Measurements from ENCODE around the gene CST9.
"Not testable (repeated sequence)": the region's sequence is repeated elsewhere in the genome, so short reads cannot be mapped to it uniquely, and the experiment has no call there.

Gene CST9

DNA sequence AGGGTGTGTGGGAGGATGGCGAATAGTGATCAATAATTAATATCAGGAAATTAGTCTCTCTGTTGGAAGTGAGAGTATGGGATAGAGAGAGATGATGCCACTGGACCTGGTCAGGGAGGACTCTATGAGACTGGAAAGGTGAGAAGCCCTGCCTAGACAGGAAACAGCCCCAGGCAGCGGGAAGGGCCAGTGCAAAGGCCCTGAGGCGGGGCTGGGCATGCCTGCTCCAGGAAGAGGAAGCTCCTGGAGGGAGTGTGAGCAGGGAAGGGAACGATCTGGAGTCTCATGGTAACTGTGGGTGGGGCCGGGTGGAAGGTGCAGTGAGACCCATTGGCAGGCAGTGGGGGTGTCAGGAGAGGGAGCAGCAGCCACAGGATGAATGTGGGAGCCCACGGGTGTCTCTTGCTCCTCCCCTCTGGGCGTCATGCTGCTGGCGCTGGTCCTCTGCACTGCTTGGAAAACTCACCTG, 33.8 kb upstream of the CST9 start:
- ChIA-PET POLR2A (no interaction called here), CTCF (no interaction called here)
- no peak overlapping the region for H3K4me3 ChIP-seq (ENCODE audit: low read depth, low read length)
- DNase-seq (ENCODE audit: low read depth, low spot score), result no peak
- TF ChIP-seq, protein P1, sequence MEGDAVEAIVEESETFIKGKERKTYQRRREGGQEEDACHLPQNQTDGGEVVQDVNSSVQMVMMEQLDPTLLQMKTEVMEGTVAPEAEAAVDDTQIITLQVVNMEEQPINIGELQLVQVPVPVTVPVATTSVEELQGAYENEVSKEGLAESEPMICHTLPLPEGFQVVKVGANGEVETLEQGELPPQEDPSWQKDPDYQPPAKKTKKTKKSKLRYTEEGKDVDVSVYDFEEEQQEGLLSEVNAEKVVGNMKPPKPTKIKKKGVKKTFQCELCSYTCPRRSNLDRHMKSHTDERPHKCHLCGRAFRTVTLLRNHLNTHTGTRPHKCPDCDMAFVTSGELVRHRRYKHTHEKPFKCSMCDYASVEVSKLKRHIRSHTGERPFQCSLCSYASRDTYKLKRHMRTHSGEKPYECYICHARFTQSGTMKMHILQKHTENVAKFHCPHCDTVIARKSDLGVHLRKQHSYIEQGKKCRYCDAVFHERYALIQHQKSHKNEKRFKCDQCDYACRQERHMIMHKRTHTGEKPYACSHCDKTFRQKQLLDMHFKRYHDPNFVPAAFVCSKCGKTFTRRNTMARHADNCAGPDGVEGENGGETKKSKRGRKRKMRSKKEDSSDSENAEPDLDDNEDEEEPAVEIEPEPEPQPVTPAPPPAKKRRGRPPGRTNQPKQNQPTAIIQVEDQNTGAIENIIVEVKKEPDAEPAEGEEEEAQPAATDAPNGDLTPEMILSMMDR (IDR thresholded peaks at IDR 0.05; ENCODE audit: insufficient read depth, low read length, missing control alignments), result no peak

DNA sequence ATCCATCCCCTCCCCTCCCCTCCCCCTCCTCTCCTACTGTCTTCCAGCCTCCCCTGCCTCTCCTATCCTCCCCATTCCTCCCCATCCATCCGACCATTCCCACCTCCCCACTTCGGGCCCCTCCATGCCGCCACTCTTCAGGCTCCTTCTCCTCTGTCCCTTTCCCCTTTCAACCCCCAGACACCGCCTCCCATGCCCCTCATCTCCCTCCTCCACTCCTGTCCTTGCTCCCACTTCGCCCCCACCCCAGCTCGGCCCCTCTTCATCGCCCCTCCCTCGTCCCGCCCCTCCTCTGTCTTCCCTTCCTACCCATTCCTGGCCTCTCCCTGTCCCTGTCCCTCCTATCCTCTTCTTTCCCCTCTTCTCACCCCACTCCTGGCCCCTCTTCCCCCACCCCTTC, 32.6 kb upstream of the CST9 start:
- ChIA-PET CTCF (no interaction called here), POLR2A (interaction anchor here (0.5 to 1.7 kb wide), 5 partner anchors 9 to 283 kb away, joined by 3 to 11 read pairs (median 3); no protein-coding TSS in a partner anchor)
- TF ChIP-seq, protein P1 (IDR thresholded peaks at IDR 0.05; ENCODE audit: insufficient read depth, low read length, missing control alignments), result no peak
- no peak overlapping the region for H3K4me3 ChIP-seq (ENCODE audit: low read depth, low read length)
- no peak for DNase-seq (ENCODE audit: low read depth, low spot score)

DNA sequence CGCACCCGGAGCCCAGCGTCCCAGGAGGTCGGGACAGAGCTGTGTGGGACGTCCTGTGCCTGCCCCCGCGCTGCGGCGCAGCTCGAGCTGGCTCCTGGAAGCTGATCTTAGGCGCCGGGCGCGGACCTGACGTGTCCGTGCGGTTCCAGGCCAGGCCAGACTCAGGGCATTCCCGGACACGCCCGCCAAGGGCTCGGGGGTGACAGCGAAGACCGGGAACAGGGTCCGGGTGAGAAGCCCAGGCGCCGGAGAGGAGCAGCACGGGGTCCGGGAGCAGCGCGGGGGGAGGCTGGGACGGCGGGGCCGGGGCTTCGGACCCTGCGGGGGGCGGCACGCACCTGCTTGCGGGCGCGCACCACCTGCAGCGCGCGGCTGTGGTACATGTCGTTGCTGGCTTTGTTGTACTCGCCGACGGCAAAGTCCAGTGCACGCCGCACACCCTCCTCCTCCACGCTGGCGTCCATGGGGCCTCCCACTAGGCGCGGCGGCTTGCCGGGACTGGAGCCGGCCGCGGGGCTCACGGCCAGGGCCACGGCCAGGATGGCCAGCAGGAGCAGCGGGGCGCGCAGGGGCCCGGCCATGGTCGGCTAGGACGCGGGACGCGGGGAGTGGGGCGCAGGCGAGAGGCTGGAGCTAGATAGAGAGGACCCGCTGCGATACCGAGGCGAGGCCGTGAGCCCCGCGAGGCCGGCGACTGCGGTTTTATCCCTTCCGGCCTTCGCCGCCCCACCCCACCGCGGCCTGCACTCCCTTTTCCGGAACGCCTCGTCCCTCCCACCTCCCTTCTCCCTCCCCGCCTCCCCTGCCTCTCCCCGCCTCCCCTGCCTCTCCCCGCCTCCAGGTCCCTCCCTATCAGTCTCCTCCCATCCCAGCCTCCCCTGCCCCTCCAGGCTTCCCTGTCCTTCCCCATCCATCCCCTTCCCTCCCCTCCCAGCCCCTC, 31.8 kb upstream of the CST9 start, which contains the start of gene CST3:
Gene CST3 (minus strand): TSS at position 674 of the 940 bp plus-strand sequence. CDS start 93 bp downstream, at position 581.
- DNase-seq (ENCODE audit: low read depth, low spot score), result peak; percentile 9
- ChIA-PET POLR2A (interaction anchor here (0.5 to 1.7 kb wide), 6 partner anchors 8 to 288 kb away, joined by 3 to 11 read pairs (median 4); no protein-coding TSS in a partner anchor), CTCF (interaction anchor here (1.4 kb wide), 1 partner anchor 195 kb away, joined by 8 read pairs; no protein-coding TSS in a partner anchor)
- peak within 1 kb of the TSS; percentile 80 for H3K4me3 ChIP-seq (ENCODE audit: low read depth, low read length)
- TF ChIP-seq, protein P1 (IDR thresholded peaks at IDR 0.05; ENCODE audit: insufficient read depth, low read length, missing control alignments), result no peak

DNA sequence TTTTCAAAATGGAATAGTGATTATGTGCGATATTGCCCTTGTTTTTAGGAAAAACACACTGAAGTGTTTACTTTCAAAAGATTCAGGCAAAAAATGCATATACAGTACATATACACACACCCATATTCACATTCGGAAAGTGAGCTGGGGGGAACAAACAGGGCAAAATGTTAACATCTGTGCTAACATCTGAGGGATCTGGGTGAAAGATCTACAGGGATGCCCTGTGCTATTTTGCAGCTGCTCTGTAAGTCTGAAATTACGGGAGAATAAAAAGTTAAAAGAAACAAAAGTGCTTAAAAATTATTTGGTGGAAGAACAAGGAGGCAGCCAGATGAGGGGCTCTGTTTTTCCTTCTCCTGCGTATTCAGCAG, 31.2 kb upstream of the CST9 start:
- TF ChIP-seq, protein P1 (IDR thresholded peaks at IDR 0.05; ENCODE audit: insufficient read depth, low read length, missing control alignments), result no peak
- ChIA-PET POLR2A (interaction anchor here (1.0 to 1.7 kb wide), 2 partner anchors 14 to 287 kb away, joined by 4 to 11 read pairs; no protein-coding TSS in a partner anchor), CTCF (interaction anchor here (1.4 kb wide), 1 partner anchor 195 kb away, joined by 8 read pairs; no protein-coding TSS in a partner anchor)
- H3K4me3 ChIP-seq (ENCODE audit: low read depth, low read length), result peak overlapping the region; percentile 80
- no peak for DNase-seq (ENCODE audit: low read depth, low spot score)

DNA sequence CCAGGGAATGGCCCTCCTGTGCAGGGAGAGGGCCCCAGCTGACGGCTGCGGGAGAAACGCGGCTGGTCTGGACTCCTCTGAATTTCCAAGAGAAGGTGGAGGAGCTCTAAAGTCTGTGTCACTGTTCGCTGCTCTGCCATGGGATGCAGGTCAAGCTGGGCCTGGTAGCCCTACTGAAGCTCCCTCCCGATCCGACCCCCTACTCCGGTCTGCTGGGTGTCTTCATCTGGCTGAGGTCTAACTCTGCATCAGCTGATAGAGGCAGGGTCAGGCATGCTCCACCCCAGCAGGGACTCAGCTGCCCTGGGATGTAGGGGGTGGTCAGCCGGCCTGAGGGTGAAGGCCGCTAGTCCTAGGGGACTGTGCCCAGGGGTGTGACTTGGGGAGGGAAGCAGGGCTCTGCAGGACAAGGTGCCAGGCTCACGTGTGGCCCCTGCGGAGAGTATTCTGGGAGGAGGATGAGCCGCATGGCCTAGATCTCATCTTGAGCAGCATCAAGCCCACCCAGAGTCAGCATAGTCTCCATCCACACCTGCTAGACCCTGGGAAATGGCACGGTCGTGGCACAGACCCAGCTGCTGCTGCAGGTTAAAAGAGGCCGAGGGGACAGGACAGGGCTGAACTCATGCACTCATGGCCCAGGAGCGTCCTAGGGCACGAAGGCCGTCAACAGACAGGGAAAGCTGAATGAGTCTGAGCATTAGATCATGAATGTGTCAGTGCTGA, 30.6 kb upstream of the CST9 start:
- ChIA-PET POLR2A (interaction anchor here (1.0 to 1.7 kb wide), 2 partner anchors 14 to 286 kb away, joined by 4 to 11 read pairs; no protein-coding TSS in a partner anchor), CTCF (interaction anchor here (1.4 kb wide), 1 partner anchor 194 kb away, joined by 8 read pairs; no protein-coding TSS in a partner anchor)
- TF ChIP-seq, protein P1 (IDR thresholded peaks at IDR 0.05; ENCODE audit: insufficient read depth, low read length, missing control alignments), result no peak
- peak overlapping the region; percentile 80 for H3K4me3 ChIP-seq (ENCODE audit: low read depth, low read length)
- DNase-seq (ENCODE audit: low read depth, low spot score), result no peak

DNA sequence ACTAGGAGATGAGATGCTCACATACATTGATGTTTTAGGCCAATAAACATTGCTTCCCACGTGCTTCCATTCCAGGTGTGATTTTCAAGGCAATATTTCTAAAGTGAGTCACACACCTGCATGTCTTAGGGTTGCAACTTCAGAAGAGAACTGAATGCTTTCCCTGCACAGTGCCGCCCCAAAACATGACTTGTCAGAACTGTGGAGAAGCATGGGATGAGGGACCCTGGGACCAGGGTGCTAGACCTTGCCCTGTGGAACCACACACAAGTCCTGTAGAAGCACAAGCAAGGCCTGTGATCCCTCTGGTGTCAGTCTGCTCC, 30.0 kb upstream of the CST9 start:
- POLR2A ChIA-PET, result not testable (repeated sequence)
- CTCF ChIA-PET, result interaction anchor here (1.0 kb wide), 1 partner anchor 13 kb away, joined by 3 read pairs; no protein-coding TSS in a partner anchor

More for the DNA sequence above, 30.0 kb upstream of the CST9 start:
- DNase-seq (ENCODE audit: low read depth, low spot score); H3K4me3 ChIP-seq (ENCODE audit: low read depth, low read length): not testable (repeated sequence)
